CD4-positive, alpha-beta T cell (primary cell): ENCODE measurements around the gene C4BPA. TPM values are rescaled to one million over a fixed set of nuclear protein-coding genes. Genes with fewer than 3 reads are reported as not detected.

Experiments used
- ATAC-seq: fragments of 200-7000 bp; cut with Tn5 transposase; one replicate; pipeline ENCODE4 v1.10.0; 2022; ENCODE audit warnings: mild to moderate bottlenecking; ENCODE audit not compliant: poor library complexity
- CTCF ChIA-PET: fragments of 350-600 bp; sonication (Branson Sonifier 250); formaldehyde crosslinking; loops from one replicate; lab custom pipeline; 2021; ENCODE audit warnings: antibody characterized with exemption, inconsistent platforms; lab: Charles Lee
- POLR2A ChIA-PET: fragments of 350-600 bp; sonication (Branson Sonifier 250); formaldehyde crosslinking; loops from one replicate; lab custom pipeline; 2021; ENCODE audit warnings: antibody characterized with exemption, inconsistent platforms; lab: Charles Lee
- DNase-seq, 14 experiments: peaks; one replicate each; pipeline ENCODE4 v3.0.0-alpha.2; 2013 to 2020; ENCODE audit warnings: mixed read lengths in 2 of 14
- H3K27ac ChIP-seq, 2 donors: one replicate each; pipeline versions ENCODE4 v1.5.1 to v1.7.0; 2013; ENCODE audit warnings: low read length in 2 of 2, low read depth in 1 of 2, mild to moderate bottlenecking in 1 of 2
- H3K27me3 ChIP-seq, 2 experiments: 1 replicate in 1 of 2; 2 replicates in 1 of 2; pipeline versions ENCODE4 v1.6.1 to v1.7.0; 2013; ENCODE audit warnings: low read length in 2 of 2, control low read depth in 1 of 2, mild to moderate bottlenecking in 1 of 2, moderate library complexity in 1 of 2; ENCODE audit not compliant: insufficient read depth in 2 of 2, control insufficient read depth in 1 of 2
- H3K36me3 ChIP-seq: one replicate; pipeline ENCODE4 v1.6.1; 2013; ENCODE audit warnings: low read length, control low read depth; ENCODE audit not compliant: insufficient read depth
- H3K4me1 ChIP-seq: one replicate; pipeline ENCODE4 v1.6.1; 2013; ENCODE audit warnings: low read length, control low read depth; ENCODE audit not compliant: insufficient read depth
- H3K4me3 ChIP-seq: one replicate; pipeline ENCODE4 v1.5.1; 2013; ENCODE audit warnings: mild to moderate bottlenecking, low read length, moderate library complexity
- H3K9me3 ChIP-seq, 2 experiments: 1 replicate in 1 of 2; 2 replicates in 1 of 2; pipeline versions ENCODE4 v1.6.1 to v1.7.0; 2013; ENCODE audit warnings: low read length in 2 of 2, mild to moderate bottlenecking in 2 of 2, control low read depth in 1 of 2, moderate library complexity in 1 of 2; ENCODE audit not compliant: control insufficient read depth in 1 of 2, insufficient read depth in 1 of 2
- H3K27ac Mint-ChIP-seq: one replicate; pipeline ENCODE4 v1.8.0; 2020; ENCODE audit warnings: mixed read lengths
- H3K27me3 Mint-ChIP-seq: one replicate; pipeline ENCODE4 v1.8.0; 2021; ENCODE audit warnings: mixed read lengths
- H3K36me3 Mint-ChIP-seq: one replicate; pipeline ENCODE4 v1.8.0; 2021; ENCODE audit warnings: low read depth, mixed read lengths
- H3K4me1 Mint-ChIP-seq: one replicate; pipeline ENCODE4 v1.8.0; 2021; ENCODE audit warnings: low read depth, mixed read lengths
- H3K4me3 Mint-ChIP-seq: one replicate; pipeline ENCODE4 v1.8.0; 2020; ENCODE audit warnings: mild to moderate bottlenecking, mixed read lengths
- H3K9me3 Mint-ChIP-seq: one replicate; pipeline ENCODE4 v1.8.0; 2020; ENCODE audit warnings: mixed read lengths
- CTCF ChIP-seq: fragments of 200-600 bp; IDR thresholded peaks from one replicate; pipeline ENCODE4 v1.8.0; 2022; ENCODE audit warnings: antibody characterized with exemption, mild to moderate bottlenecking
- intact Hi-C, 2 experiments: fragments of 100-400 bp; cut with DNase I in 1 of 2; cut with micrococcal nuclease in 1 of 2; formaldehyde crosslinking; loops; one replicate each; pipeline versions ENCODE4 v1.15.1 to v1.9.0; 2023 to 2025; cut with DNase I, micrococcal nuclease
- total RNA-seq, 174 experiments: library from RNA in 2 of 174; stranded (reverse) in 2 of 174; gene quantifications; one replicate each; pipeline ENCODE4 v1.2.3 and lab custom pipeline; 2021 to 2026

The C4BPA gene
- total RNA-seq, 2 experiments from 2014 or later = not detected

DNA sequence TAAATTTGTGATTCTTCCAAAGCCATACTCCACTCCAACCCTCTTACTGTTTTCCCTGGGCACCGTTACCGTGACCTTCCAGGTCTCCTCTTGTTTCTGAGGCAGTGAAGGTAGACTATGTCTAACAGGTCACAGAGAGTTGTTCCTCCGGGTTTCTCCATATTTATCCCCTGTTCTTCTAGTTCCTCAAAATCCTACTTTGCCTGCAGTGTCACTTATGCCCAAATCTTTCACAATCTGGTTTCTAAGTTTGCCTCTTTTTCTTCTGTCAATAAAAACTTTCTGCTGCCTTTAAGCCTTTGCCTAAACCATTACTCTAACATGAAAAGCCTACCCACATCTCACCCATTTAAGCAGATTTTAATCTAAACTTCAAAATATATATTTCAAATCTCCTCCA lies 87.7 kb downstream of the C4BPA start:
- Histone ChIP-seq H3K9me3 (peaks cover 4 to 5% of the 10 kb centered on the region in 2 experiments), H3K4me3 (no peak overlapping the region), H3K4me1 (no peaks in the 10 kb centered on the region), H3K27ac (no peak overlapping the region), H3K27me3 (no peaks in the 10 kb centered on the region), H3K36me3 (no peaks in the 10 kb centered on the region)
- H3K27ac Mint-ChIP-seq = no peak overlapping the region
- H3K4me3 Mint-ChIP-seq = no peak overlapping the region
- CTCF ChIA-PET = no interaction called here
- peaks cover 6% of the 10 kb centered on the region for H3K27me3 Mint-ChIP-seq
- intact Hi-C loops = no loop called here
- H3K36me3 Mint-ChIP-seq = no peaks in the 10 kb centered on the region
- peaks cover 17% of the 10 kb centered on the region for H3K4me1 Mint-ChIP-seq
- DNase-seq (no peak), ATAC-seq (no peak)
- peaks cover 5% of the 10 kb centered on the region for H3K9me3 Mint-ChIP-seq
- POLR2A ChIA-PET = no interaction called here
- no peak for TF ChIP-seq CTCF

GRCh38 chr1:207194197-207194596 lies 90.2 kb downstream of the C4BPA start:
- peaks cover 9% of the 10 kb centered on the region for H3K27me3 Mint-ChIP-seq
- H3K36me3 ChIP-seq = no peaks in the 10 kb centered on the region
- no peak overlapping the region for H3K4me3 ChIP-seq
- H3K36me3 Mint-ChIP-seq = peaks cover 6% of the 10 kb centered on the region
- H3K4me1 ChIP-seq = no peaks in the 10 kb centered on the region
- POLR2A ChIA-PET = no interaction called here
- H3K27ac ChIP-seq = no peak overlapping the region
- no peaks in the 10 kb centered on the region for H3K27me3 ChIP-seq
- peaks cover 12% of the 10 kb centered on the region for H3K4me1 Mint-ChIP-seq
- H3K9me3 Mint-ChIP-seq = peaks cover 11% of the 10 kb centered on the region
- no peak for ATAC-seq
- no peak overlapping the region for H3K27ac Mint-ChIP-seq
- H3K4me3 Mint-ChIP-seq = no peak overlapping the region
- H3K9me3 ChIP-seq = peaks cover 0 to 5% of the 10 kb centered on the region in 2 experiments
- no peak for TF ChIP-seq CTCF
- CTCF ChIA-PET = no interaction called here
- no peak for DNase-seq
- intact Hi-C loops = no loop called here

Other genes with a start within 250 kb of the C4BPA start
- gene IL20, start 238.6 kb upstream of the C4BPA start, total RNA-seq = not detected
- not detected for gene IL24, start 206.8 kb upstream of the C4BPA start, total RNA-seq
- 100 to 1,000 TPM; 171 to 186 TPM for gene FCMR, start 182.3 kb upstream of the C4BPA start, total RNA-seq
- gene PIGR, start 157.8 kb upstream of the C4BPA start, total RNA-seq = not detected
- not detected for gene FCAMR, start 133.8 kb upstream of the C4BPA start, total RNA-seq
- gene C1orf116, start 71.5 kb upstream of the C4BPA start, total RNA-seq = under 1 TPM; 0.25 to 0.36 TPM
- gene YOD1, start 53.0 kb upstream of the C4BPA start, total RNA-seq = 10 to 100 TPM; 17.9 TPM
- gene PFKFB2, start 51.0 kb upstream of the C4BPA start, total RNA-seq = 1 to 10 TPM; 3.2 to 4.0 TPM
- gene C4BPB, start 15.4 kb upstream of the C4BPA start, total RNA-seq = 1 to 10 TPM; 1.6 to 2.1 TPM
- 100 to 1,000 TPM; 218 to 229 TPM for gene CD55, start 217.4 kb downstream of the C4BPA start, total RNA-seq